Spleen (tissue), 7 donors: ENCODE measurements around the gene TCIRG1.

Source experiments
- POLR2A ChIP-seq, 3 donors: fragments of 450-650 bp; IDR thresholded peaks; one replicate each; pipeline ENCODE4 v1.5.1; 2017; ENCODE audit warnings: antibody characterized with exemption in 3 of 3, mild to moderate bottlenecking in 1 of 3
- TF ChIP-seq, protein P1 (sequence below), 11 experiments: fragments of 200-600 bp in 7 of 11; fragments of 450-650 bp in 4 of 11; sonication (generic) in 4 of 11; IDR thresholded peaks in 8 of 11; conservative IDR thresholded peaks in 3 of 11; 1 replicate in 7 of 11; 2 replicates in 4 of 11; pipeline versions ENCODE4 v1.4.0 to v1.8.0; 2016 to 2021; ENCODE audit warnings: antibody characterized with exemption in 11 of 11, inconsistent platforms in 4 of 11, mild to moderate bottlenecking in 1 of 11
- donor health status: DM: no; HTN: no; CAD: no; lungs with moderate emphysema.
- donor health status: DM: no; HTN: no; CAD: no.
- donor health status: DM: no; HTN: no; CAD: no.

DNA sequence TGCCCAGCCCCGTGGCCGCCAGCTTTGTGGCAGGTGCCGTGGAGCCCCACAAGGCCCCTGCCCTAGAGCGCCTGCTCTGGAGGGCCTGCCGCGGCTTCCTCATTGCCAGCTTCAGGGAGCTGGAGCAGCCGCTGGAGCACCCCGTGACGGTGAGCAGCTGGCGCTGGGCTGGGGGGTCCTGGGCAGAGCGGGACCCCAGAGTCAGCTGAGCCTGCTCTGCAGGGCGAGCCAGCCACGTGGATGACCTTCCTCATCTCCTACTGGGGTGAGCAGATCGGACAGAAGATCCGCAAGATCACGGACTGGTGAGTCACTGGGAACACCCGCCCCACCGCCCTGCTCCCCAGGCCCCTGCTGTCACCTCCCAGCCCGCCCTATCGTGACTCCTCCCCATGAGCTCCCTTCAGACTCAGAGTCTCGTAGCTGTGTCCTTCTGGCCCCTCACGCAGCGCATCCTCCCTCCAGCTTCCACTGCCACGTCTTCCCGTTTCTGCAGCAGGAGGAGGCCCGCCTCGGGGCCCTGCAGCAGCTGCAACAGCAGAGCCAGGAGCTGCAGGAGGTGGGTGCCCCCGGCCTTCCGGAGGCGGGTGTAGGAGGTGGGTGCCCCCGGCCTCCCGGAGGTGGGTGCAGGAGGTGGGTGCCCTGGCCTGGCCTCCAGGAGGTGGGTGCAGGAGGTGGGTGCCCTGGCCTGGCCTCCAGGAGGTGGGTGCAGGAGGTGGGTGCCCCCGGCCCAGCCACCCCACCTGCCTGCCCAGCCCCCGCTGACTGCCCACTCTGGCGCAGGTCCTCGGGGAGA lies 4.7 kb downstream of the TCIRG1 start:
- TF ChIP-seq, protein P1, sequence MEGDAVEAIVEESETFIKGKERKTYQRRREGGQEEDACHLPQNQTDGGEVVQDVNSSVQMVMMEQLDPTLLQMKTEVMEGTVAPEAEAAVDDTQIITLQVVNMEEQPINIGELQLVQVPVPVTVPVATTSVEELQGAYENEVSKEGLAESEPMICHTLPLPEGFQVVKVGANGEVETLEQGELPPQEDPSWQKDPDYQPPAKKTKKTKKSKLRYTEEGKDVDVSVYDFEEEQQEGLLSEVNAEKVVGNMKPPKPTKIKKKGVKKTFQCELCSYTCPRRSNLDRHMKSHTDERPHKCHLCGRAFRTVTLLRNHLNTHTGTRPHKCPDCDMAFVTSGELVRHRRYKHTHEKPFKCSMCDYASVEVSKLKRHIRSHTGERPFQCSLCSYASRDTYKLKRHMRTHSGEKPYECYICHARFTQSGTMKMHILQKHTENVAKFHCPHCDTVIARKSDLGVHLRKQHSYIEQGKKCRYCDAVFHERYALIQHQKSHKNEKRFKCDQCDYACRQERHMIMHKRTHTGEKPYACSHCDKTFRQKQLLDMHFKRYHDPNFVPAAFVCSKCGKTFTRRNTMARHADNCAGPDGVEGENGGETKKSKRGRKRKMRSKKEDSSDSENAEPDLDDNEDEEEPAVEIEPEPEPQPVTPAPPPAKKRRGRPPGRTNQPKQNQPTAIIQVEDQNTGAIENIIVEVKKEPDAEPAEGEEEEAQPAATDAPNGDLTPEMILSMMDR (IDR thresholded peaks at IDR 0.05 in 8 of 11, conservative IDR thresholded peaks at IDR 0.05 in 3 of 11): no peak
- TF ChIP-seq POLR2A (IDR thresholded peaks at IDR 0.05): no peak
